A172 (cell line): ENCODE data around the gene PXT1. TPM values are rescaled to one million over a fixed set of nuclear protein-coding genes. Genes with fewer than 3 reads are reported as not detected.

Source experiments
- DNase-seq: peaks from one replicate; pipeline ENCODE4 v3.0.0-alpha.2; 2015; ENCODE audit warnings: low spot score
- total RNA-seq: library from RNA; depleted of rRNA; stranded (reverse); fragments of >200 nt; shearing (Covaris generic); gene quantifications from 2 replicates; pipeline ENCODE4 v1.2.3, GENCODE V29; 2014; rRNA removed

Gene PXT1
- total RNA-seq, 1 experiment from 2014 or later = not detected

DNA sequence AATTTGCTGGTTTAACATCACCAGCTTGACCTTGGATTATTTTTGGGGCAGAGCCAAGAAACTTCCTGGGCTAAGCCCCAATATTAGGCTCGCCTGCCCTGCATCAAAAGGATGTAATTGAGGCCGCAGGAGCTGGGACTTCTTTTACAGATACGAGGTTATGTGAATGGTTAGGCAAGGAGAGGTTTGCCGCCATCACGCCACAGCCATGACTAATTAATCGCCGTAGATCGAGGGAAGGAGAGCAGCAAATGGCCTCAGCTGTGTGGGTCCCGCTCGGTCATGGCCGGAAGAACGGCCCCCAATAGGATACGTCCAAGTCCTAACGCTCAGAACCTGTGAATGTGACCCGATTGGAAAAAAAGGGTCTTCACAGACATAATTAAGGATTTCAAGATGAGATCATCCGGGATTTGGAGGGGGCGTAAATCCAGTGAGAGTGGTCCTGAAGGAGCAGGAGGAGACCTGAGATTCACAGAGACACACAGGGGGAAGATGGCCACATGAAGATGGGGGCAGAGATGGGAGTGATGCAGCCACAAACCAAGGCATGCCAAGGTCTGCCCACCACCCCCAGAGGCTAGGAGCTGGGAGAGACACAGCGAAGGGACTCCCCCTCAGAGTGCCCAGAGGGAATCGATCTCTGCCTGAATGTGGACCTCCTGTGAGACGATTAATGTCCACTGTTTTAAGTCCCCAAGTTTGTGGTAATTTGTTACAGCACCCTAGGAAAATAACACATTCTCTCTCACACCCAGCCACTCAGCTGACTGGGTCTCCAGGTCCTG lies 96.0 kb downstream of the PXT1 start:
- no peak for DNase-seq

DNA sequence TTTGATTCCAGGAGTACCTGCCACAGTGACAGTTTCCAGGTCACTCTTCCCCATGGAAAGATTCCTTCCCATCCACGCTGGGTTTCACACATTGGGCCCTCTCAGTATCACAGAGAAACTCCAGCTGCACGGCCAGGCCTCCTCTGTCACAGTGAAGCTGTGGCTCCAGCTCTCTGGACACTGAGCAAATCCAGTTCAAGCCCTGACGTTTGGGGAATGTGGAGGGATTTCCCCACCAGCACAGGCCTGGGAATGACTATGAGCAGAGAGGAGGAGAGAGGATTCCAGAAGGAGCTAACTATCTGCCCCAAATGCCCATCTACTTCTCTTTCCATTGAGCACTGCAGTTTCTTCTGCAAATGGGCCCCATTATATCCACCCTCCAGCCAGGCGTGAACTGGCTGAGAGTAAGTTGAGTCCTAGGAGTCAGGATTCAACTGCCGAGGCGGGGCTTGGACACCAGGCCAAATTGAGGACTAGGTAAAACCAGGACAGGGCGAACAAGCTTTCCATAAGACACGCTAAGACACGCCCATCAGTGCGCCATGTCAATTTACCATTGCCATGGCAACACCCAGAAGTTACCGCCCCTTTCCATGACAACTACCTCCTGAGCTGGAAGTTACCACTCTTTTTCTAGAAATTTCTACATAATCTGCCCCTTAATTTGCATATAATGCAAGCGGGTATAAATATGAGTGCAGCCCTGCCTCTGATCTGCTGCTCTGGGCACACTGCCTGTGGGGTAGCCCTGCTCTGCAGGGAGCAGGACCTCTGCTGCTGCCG lies 96.8 kb downstream of the PXT1 start:
- DNase-seq = no peak

DNA sequence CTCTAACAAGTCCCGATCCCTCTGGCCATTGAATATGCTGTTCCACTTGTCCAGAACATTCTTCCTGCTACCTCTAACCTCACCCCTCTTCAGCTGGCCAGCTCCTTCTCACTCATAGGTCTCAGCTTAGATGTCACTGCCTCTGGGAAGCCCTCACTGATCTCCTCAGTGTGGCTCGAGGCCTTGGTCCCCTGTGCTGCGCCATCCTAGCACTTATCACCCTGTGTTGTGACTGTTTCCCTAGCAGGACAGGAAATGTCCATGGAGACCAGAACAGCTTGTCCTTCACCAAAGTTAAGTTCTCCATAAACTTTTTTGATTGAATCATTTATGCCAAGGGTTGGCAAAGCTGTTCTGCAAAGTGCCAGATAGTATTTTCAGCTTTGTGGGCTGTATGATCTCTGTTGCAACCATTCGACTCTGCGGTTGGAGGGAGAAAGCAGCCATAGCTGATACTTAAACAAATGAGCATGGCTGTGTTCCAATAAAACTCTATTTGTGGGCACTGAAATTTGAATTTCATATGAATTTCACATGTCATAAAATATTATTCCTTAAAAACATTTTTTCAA lies 99.5 kb downstream of the PXT1 start:
- DNase-seq = no peak

DNA sequence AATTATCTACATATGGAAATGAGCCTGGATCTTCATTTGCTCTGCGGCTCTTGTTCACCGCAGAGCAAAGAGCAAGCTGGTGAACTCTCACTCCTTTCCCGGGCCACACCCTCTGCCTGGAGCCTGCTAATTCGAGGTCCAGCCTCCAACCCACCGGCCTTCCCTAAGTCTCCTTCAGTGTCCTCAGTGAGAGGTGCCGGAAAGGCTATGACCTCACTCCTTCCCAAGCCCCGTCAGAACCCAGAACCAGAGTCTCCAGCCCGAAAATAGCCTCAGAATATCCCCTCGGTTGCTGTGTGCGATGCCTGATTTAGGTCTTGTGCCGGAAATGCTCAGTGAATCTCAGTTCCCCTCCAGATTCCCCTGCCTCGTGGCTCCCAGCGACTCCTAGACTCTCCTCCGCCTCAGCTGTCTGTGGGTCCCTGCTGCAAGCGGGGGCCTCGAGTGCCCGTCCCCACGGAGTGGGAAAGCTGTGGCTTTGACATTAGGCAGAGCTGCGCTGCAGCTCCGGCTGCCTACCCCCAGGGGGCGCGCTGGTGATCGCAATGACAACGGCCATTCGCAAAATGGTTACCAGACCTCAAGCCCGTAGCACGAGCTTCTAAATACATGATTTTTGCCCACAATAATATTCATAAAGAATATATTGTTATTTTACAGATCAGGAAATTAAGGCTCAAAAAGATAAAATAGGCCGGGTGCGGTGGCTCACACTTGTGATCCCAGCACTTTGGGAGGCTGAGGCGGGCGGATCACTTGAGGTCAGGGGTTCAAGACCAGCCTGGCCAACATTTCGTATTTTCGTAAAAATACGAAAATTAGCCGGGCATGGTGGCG lies 101.8 kb downstream of the PXT1 start:
- peak; percentile 40 for DNase-seq

Other genes starting within 250 kb of the PXT1 start
- 8.6 and 11.1 TPM in 2 replicates for gene BRPF3, start 246.1 kb downstream of the PXT1 start, total RNA-seq
- not detected in 2 replicates for gene PNPLA1, start 172.8 kb downstream of the PXT1 start, total RNA-seq
- not detected in 2 replicates for gene BNIP5, start 106.0 kb downstream of the PXT1 start, total RNA-seq
- gene ETV7, start 55.2 kb downstream of the PXT1 start, total RNA-seq = 0.24 TPM in 1 of 2 replicates, not detected in the other
- 93.6 and 99.3 TPM in 2 replicates for gene KCTD20, start 146 bp upstream of the PXT1 start, total RNA-seq
- 23.7 and 25.3 TPM in 2 replicates for gene STK38, start 104.6 kb upstream of the PXT1 start, total RNA-seq
- gene SRSF3, start 151.5 kb upstream of the PXT1 start, total RNA-seq = 238 and 255 TPM in 2 replicates
- 207 TPM in 2 replicates for gene CDKN1A, start 235.9 kb upstream of the PXT1 start, total RNA-seq